Karpas-422 (cell line): ENCODE measurements around the gene BSPRY. TPM values are rescaled to one million over a fixed set of nuclear protein-coding genes. Genes with fewer than 3 reads are reported as not detected.
"Not testable (repeated sequence)": the region's sequence is repeated elsewhere in the genome, so short reads cannot be mapped to it uniquely, and the experiment has no call there.

Experiments used
- DNase-seq: peaks from one replicate; pipeline ENCODE4 v3.0.0-alpha.2; 2015
- H2AFZ ChIP-seq: fragments of 200-600 bp; sonication (generic); 2 replicates; pipeline ENCODE4 v1.6.1; 2014; ENCODE audit warnings: antibody characterized with exemption, low read length, mixed read lengths
- H3K27ac ChIP-seq: fragments of 200-600 bp; sonication (generic); 2 replicates; pipeline ENCODE4 v1.5.1; 2014; ENCODE audit warnings: mild to moderate bottlenecking, low read length, moderate library complexity
- H3K27me3 ChIP-seq: fragments of 200-600 bp; sonication (generic); 2 replicates; pipeline ENCODE4 v1.6.1; 2014; ENCODE audit warnings: low read length, mixed read lengths
- H3K36me3 ChIP-seq: fragments of 200-600 bp; sonication (generic); 2 replicates; pipeline ENCODE4 v1.6.1; 2014; ENCODE audit warnings: low read length, mixed read lengths; ENCODE audit not compliant: insufficient read depth
- H3K4me1 ChIP-seq: fragments of 200-600 bp; sonication (generic); 2 replicates; pipeline ENCODE4 v1.6.1; 2014; ENCODE audit warnings: mild to moderate bottlenecking, low read length, mixed read lengths
- H3K4me2 ChIP-seq: fragments of 200-600 bp; sonication (generic); 2 replicates; pipeline ENCODE4 v1.6.1; 2014; ENCODE audit warnings: low read length, low read depth, mild to moderate bottlenecking; ENCODE audit not compliant: poor library complexity, severe bottlenecking
- H3K4me3 ChIP-seq: fragments of 200-600 bp; sonication (generic); 2 replicates; pipeline ENCODE4 v1.5.1; 2014; ENCODE audit warnings: mild to moderate bottlenecking, antibody characterized with exemption, low read length, mixed read lengths
- H3K79me2 ChIP-seq: fragments of 200-600 bp; sonication (generic); 2 replicates; pipeline ENCODE4 v1.6.1; 2014; ENCODE audit warnings: mild to moderate bottlenecking, low read length, mixed read lengths
- H3K9ac ChIP-seq: fragments of 200-600 bp; sonication (generic); 2 replicates; pipeline ENCODE4 v1.6.0; 2014; ENCODE audit warnings: low read length
- H3K9me2 ChIP-seq: fragments of 200-600 bp; sonication (generic), shearing (Covaris generic); replicated peaks from 2 replicates; pipeline ENCODE4 v1.6.0; 2014; ENCODE audit warnings: mild to moderate bottlenecking, low read length, moderate library complexity; ENCODE audit not compliant: insufficient read depth
- H3K9me3 ChIP-seq: fragments of 300-700, 200-600 bp; sonication (generic); 2 replicates; pipeline ENCODE4 v1.6.1; 2014; ENCODE audit warnings: low read length, mixed read lengths
- H4K20me1 ChIP-seq: fragments of 200-600 bp; sonication (generic); 2 replicates; pipeline ENCODE4 v1.6.1; 2014; ENCODE audit warnings: mild to moderate bottlenecking, antibody characterized with exemption, low read length, low read depth; ENCODE audit not compliant: insufficient read depth
- total RNA-seq: library from RNA; depleted of rRNA; stranded (reverse); fragments of >200 nt; shearing (Covaris generic); gene quantifications from 2 replicates; pipeline ENCODE4 v1.2.3, GENCODE V29; 2014; ENCODE audit warnings: low replicate concordance

The BSPRY gene
- total RNA-seq, 1 experiment from 2014 or later: not detected

DNA sequence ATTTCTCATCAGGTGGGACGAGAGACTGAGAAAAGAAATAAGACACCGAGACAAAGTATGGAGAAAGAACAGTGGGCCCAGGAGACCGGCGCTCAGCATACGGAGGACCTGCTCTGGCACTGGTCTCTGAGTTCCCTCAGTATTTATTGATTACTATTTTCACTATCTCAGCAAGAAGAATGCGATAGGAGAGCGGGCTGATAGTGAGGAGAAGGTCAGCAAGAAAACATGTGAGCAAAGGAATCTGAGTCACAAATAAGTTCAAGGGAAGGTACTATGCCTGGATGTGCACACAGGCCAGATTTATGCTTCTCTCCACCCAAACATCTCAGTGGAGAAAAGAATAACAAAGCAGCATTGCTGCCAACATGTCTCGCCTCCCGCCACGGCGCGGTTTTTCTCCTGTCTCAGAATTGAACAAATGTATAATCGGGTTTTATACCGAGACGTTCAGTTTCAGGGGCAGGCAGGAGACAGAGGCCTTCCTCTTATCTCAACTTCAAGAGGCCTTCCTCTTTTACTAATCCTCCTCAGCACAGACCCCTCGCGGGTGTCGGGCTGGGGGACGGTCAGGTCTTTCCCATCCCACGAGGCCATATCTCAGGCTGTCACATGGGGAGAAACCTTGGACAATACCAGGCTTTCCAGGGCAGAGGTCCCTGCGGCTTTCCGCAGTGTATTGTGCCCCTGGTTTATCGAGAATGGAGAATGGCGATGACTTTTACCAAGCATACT, 29.9 kb downstream of the BSPRY start:
- not testable (repeated sequence) for H3K36me3 ChIP-seq, H3K27me3 ChIP-seq, H4K20me1 ChIP-seq, H3K9me3 ChIP-seq, H3K9ac ChIP-seq, H3K9me2 ChIP-seq, H3K4me3 ChIP-seq, H3K79me2 ChIP-seq, H3K27ac ChIP-seq, DNase-seq, H2AFZ ChIP-seq, H3K4me2 ChIP-seq
- peaks cover 13% of the 10 kb centered on the region for H3K4me1 ChIP-seq

- not testable (repeated sequence) for H3K4me2 ChIP-seq, H3K4me3 ChIP-seq, H3K27me3 ChIP-seq, H2AFZ ChIP-seq, DNase-seq, H3K9me2 ChIP-seq, H3K9me3 ChIP-seq, H4K20me1 ChIP-seq, H3K36me3 ChIP-seq, H3K79me2 ChIP-seq, H3K27ac ChIP-seq, H3K9ac ChIP-seq
- H3K4me1 ChIP-seq: peaks cover 13% of the 10 kb centered on the region
Measured at GRCh38 chr9:113379829-113380210, 30.5 kb downstream of the BSPRY start.

GRCh38 chr9:113380869-113381378, 31.6 kb downstream of the BSPRY start:
- Histone ChIP-seq H3K4me1 (peaks cover 8% of the 10 kb centered on the region), H2AFZ (no peak overlapping the region), H4K20me1 (no peaks in the 10 kb centered on the region), H3K27ac (no peak overlapping the region), H3K9me2 (no peaks in the 10 kb centered on the region), H3K9ac (no peak overlapping the region), H3K79me2 (no peaks in the 10 kb centered on the region), H3K27me3 (no peaks in the 10 kb centered on the region), H3K36me3 (no peaks in the 10 kb centered on the region), H3K4me3 (no peak overlapping the region), H3K9me3 (no peaks in the 10 kb centered on the region), H3K4me2 (no peak overlapping the region)
- no peak for DNase-seq

DNA sequence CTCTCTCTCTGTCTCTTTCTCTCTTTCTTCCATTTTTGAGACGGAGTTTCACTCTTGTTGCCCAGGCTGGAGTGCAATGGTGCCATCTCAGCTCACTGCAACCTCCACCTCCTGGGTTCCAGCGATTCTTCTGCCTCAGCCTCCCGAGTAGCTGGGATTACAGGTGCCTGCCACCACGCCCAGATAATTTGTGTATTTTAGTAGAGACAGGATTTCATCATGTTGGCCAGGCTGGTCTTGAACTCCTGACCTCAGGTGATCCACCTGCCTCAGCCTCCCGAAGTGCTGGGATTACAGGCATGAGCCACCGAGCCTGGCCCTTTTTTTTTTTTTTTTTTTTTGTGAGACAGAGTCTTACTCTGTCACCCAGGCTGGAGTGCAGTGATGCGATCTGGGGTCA, 32.1 kb downstream of the BSPRY start:
- H3K27me3 ChIP-seq, H3K36me3 ChIP-seq, DNase-seq, H3K4me1 ChIP-seq, H2AFZ ChIP-seq, H3K79me2 ChIP-seq, H3K27ac ChIP-seq, H3K4me2 ChIP-seq, H3K4me3 ChIP-seq, H3K9ac ChIP-seq, H3K9me3 ChIP-seq, H4K20me1 ChIP-seq, H3K9me2 ChIP-seq: not testable (repeated sequence)

- no peak overlapping the region for H3K4me3 ChIP-seq
- H3K27ac ChIP-seq: no peak overlapping the region
- H3K4me1 ChIP-seq: peaks cover 7% of the 10 kb centered on the region; the same call in 1 of the 2 replicates
- no peaks in the 10 kb centered on the region for H3K36me3 ChIP-seq
- no peaks in the 10 kb centered on the region for H3K27me3 ChIP-seq
- DNase-seq: no peak
- no peak overlapping the region for H3K4me2 ChIP-seq
- H3K9me3 ChIP-seq: no peaks in the 10 kb centered on the region
- H4K20me1 ChIP-seq: no peaks in the 10 kb centered on the region
- H2AFZ ChIP-seq: no peak overlapping the region
- no peak overlapping the region for H3K9ac ChIP-seq
- H3K79me2 ChIP-seq: no peaks in the 10 kb centered on the region
- no peaks in the 10 kb centered on the region for H3K9me2 ChIP-seq
Measured at GRCh38 chr9:113381909-113382411, 32.6 kb downstream of the BSPRY start.

GRCh38 chr9:113386571-113387393, 37.4 kb downstream of the BSPRY start:
- Histone ChIP-seq H3K4me2 (no peak overlapping the region), H4K20me1 (no peaks in the 10 kb centered on the region), H2AFZ (no peak overlapping the region), H3K36me3 (peaks cover 6% of the 10 kb centered on the region; the same call in 1 of the 2 replicates), H3K79me2 (no peaks in the 10 kb centered on the region), H3K9me3 (no peaks in the 10 kb centered on the region), H3K27ac (no peak overlapping the region), H3K4me3 (no peak overlapping the region), H3K4me1 (no peaks in the 10 kb centered on the region), H3K27me3 (no peaks in the 10 kb centered on the region), H3K9me2 (no peaks in the 10 kb centered on the region), H3K9ac (no peak overlapping the region)
- no peak for DNase-seq

GRCh38 chr9:113387560-113388230, 38.4 kb downstream of the BSPRY start:
- Histone ChIP-seq H3K9me2 (no peaks in the 10 kb centered on the region), H3K27ac (no peak overlapping the region), H2AFZ (no peak overlapping the region), H3K27me3 (no peaks in the 10 kb centered on the region), H4K20me1 (no peaks in the 10 kb centered on the region), H3K4me1 (no peaks in the 10 kb centered on the region), H3K36me3 (peaks cover 6% of the 10 kb centered on the region; the same call in 1 of the 2 replicates), H3K9me3 (no peaks in the 10 kb centered on the region), H3K4me3 (no peak overlapping the region), H3K79me2 (no peaks in the 10 kb centered on the region), H3K4me2 (no peak overlapping the region), H3K9ac (no peak overlapping the region)
- DNase-seq: no peak

- Histone ChIP-seq H3K9me3 (no peaks in the 10 kb centered on the region), H3K4me1 (no peaks in the 10 kb centered on the region), H3K4me3 (no peak overlapping the region), H4K20me1 (no peaks in the 10 kb centered on the region), H2AFZ (no peak overlapping the region), H3K79me2 (no peaks in the 10 kb centered on the region), H3K27me3 (no peaks in the 10 kb centered on the region), H3K9me2 (no peaks in the 10 kb centered on the region), H3K27ac (no peak overlapping the region), H3K4me2 (no peak overlapping the region), H3K9ac (no peak overlapping the region), H3K36me3 (peaks cover 6% of the 10 kb centered on the region; the same call in 1 of the 2 replicates)
- DNase-seq: no peak
Measured at GRCh38 chr9:113388833-113389232, 39.5 kb downstream of the BSPRY start.
